Measurements from ENCODE around the gene HOXA6.

DNA sequence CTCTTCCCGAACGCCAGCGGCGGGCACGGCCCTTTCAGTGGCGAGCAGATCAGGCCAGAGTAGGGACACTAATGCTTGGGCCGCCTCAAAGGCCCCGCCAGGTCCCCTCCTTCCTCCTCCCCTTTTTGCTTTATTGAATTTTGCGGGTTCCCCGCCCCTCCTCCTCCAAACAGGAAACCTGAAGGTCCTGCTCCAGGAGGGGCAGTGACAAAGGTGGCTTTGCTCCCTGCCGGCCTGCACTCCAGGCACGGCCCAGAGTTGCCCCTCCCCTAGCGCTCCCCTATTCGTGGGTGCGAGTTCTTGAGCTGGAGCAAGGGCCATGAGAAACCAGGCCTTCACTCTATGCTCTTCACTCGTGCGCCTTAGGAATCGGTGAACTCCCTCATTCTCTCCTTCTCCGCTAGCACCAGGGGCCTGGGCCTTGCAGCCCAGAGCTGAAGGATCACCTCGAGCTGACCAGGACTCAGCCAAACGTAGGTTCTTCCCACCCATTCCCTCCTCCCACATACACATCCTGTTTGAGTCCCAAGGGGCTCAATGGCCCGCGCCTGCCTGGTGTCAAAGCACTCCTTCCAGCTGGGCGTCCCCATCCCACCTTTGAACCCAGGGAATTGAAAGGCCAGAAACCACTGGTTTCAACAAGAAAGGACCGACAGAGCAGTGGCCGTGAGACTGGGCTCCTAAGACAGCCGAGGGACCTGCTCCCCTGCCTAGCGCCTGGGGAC is 619 bp upstream of the HOXA6 start:
- TF ChIP-seq, protein P1, sequence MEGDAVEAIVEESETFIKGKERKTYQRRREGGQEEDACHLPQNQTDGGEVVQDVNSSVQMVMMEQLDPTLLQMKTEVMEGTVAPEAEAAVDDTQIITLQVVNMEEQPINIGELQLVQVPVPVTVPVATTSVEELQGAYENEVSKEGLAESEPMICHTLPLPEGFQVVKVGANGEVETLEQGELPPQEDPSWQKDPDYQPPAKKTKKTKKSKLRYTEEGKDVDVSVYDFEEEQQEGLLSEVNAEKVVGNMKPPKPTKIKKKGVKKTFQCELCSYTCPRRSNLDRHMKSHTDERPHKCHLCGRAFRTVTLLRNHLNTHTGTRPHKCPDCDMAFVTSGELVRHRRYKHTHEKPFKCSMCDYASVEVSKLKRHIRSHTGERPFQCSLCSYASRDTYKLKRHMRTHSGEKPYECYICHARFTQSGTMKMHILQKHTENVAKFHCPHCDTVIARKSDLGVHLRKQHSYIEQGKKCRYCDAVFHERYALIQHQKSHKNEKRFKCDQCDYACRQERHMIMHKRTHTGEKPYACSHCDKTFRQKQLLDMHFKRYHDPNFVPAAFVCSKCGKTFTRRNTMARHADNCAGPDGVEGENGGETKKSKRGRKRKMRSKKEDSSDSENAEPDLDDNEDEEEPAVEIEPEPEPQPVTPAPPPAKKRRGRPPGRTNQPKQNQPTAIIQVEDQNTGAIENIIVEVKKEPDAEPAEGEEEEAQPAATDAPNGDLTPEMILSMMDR (IDR thresholded peaks at IDR 0.05; ENCODE audit: low read depth, low read length, missing input control), result no peak
- TF ChIP-seq, protein P2, sequence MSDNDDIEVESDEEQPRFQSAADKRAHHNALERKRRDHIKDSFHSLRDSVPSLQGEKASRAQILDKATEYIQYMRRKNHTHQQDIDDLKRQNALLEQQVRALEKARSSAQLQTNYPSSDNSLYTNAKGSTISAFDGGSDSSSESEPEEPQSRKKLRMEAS (IDR thresholded peaks at IDR 0.05), result no peak
- TF ChIP-seq GABPA (IDR thresholded peaks at IDR 0.05 in 1 of 2, conservative IDR thresholded peaks at IDR 0.05 in 1 of 2), result no peak
- no peak for TF ChIP-seq YY1 (IDR thresholded peaks at IDR 0.05)
- TF ChIP-seq SP1 (IDR thresholded peaks at IDR 0.05), result no peak
- no peak for TF ChIP-seq RAD21 (IDR thresholded peaks at IDR 0.05)
